ENCODE data around the gene ZMPSTE24.
A peak's percentile ranks its signal among the peaks of the same experiment; 100 is the strongest.
"Not testable (repeated sequence)": the region's sequence is repeated elsewhere in the genome, so short reads cannot be mapped to it uniquely, and the experiment has no call there.

Gene ZMPSTE24

DNA sequence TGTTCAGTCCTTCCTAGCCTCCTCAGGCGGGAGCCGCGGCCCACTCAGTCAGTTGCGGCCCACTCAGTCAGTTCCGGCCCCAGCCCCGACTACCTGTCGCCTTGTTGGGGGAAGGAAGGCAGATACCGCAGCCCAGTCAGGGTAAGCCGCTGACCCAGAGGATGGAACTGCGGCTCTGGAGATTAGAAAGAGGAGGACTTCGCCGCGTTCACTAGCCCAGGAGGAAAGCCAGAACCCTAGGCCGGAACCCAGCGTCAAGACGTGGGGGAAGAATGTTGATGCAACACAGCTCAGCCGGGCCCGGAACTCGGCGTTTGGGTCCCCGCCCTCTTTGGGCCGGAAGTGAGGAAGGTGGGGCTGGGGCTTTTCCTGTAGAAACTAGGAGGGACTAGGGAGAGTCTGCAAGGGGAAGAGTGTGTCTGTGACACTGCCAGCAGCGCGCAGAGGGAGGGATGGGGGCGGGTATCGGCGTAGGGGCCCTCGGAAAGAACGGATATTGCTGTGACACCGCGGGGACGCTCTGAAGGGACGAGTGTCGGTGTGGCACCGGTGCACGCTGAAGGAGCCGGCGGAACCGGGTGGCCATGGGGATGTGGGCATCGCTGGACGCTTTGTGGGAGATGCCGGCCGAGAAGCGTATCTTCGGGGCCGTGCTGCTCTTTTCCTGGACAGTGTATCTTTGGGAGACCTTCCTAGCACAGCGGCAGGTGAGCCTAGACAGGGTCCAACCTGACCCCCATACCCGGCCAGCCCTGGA, at the start of gene ZMPSTE24:
Gene ZMPSTE24, plus strand, starts transcription at position 549 of the 757 bp plus-strand sequence. Its CDS starts 36 bp downstream, at position 585.
- peak; percentile 91 for DNase-seq (ENCODE audit: low spot score)

- DNase-seq (ENCODE audit: low spot score), result no peak
Observed at GRCh38 chr1:40210511-40211204, 47.4 kb upstream of the ZMPSTE24 start.

GRCh38 chr1:40218333-40218732, 39.7 kb upstream of the ZMPSTE24 start:
- no peak for DNase-seq (ENCODE audit: low spot score)

GRCh38 chr1:40221471-40221905, 36.5 kb upstream of the ZMPSTE24 start:
- not testable (repeated sequence) for DNase-seq (ENCODE audit: low spot score)

- no peak for DNase-seq (ENCODE audit: low spot score)
Observed at GRCh38 chr1:40221977-40222772, 35.9 kb upstream of the ZMPSTE24 start.

- no peak for DNase-seq (ENCODE audit: low spot score)
Observed at GRCh38 chr1:40224040-40224439, 34.0 kb upstream of the ZMPSTE24 start.

DNA sequence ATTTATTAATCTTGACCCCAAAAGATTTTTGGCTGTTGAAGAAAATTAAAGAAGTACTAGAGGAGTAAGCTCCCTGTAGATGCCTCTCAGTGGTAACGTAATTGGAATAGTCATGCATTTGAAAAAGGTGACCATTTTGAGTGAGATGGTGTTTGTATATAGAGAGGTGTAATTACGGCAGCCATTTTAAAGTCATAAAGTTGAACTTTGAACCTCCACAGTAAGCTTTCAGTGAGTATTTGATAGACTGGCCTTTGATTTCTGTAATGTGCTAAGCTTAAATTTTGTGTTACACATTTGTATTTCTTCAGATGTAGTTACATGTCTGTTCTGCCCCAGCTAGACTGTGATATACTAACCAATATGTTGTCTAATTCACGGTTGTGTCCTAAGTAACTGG, 31.8 kb upstream of the ZMPSTE24 start:
- DNase-seq (ENCODE audit: low spot score), result no peak

GRCh38 chr1:40232444-40232843, 25.6 kb upstream of the ZMPSTE24 start:
- peak; percentile 25 for DNase-seq (ENCODE audit: low spot score)

- DNase-seq (ENCODE audit: low spot score), result no peak
Observed at GRCh38 chr1:40239626-40240025, 18.4 kb upstream of the ZMPSTE24 start.

DNA sequence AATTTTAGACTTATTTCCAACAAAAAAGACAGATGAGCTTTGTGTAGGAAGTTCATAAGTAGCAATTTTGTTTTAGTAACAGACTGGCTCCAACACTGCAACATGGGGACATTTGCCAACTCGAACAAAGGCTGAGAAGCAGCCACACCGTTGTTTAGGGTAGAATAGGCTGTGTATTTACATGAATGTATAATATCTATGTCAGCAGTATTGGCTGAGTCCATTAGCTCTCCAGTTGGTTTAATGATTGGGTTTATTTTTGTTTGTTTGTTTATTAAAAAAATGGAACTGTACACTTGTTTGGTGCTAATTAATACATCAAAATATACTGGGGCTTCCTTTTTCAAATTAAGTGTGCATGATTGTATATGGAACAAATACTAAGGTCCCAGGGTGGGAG, 17.6 kb upstream of the ZMPSTE24 start:
- DNase-seq (ENCODE audit: low spot score), result no peak

DNA sequence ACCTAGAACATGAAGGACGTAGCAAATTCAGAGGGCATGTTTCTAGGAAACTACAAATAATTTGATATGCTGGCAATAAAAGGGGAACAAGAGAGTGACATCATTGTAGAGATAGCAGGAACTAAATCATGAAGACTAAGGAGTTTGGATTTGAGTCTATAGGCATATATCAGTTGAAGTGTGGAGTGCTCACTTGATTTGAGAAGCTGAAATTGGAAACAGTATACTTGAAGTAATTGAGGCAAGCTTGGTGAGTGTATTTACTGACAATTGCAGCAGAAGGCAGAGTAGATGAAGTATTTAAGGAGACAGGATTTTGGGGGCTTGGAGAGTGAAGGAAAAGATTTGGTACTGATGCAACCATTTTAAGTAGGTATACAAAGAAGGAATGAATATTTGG, 16.7 kb upstream of the ZMPSTE24 start:
- no peak for DNase-seq (ENCODE audit: low spot score)

DNA sequence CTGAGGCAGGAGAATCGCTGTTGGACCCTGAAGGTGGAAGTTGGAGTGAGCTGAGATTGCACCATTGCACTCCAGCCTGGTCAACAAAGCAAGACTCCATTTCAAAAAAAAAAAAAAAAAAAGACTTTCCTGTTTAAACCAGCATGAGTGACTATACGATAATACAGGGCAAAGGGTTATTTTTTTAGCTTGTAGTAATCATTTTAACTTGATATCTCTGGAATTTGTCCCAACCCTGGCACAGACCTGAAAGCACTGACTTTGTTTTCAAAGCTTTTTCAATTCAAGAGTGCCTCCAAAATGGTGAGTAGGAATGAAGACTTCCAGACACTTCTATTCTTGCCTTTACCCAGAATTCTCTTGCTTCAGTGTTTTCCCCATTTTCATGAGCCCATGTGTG, 14.7 kb upstream of the ZMPSTE24 start:
- no peak for DNase-seq (ENCODE audit: low spot score)

DNA sequence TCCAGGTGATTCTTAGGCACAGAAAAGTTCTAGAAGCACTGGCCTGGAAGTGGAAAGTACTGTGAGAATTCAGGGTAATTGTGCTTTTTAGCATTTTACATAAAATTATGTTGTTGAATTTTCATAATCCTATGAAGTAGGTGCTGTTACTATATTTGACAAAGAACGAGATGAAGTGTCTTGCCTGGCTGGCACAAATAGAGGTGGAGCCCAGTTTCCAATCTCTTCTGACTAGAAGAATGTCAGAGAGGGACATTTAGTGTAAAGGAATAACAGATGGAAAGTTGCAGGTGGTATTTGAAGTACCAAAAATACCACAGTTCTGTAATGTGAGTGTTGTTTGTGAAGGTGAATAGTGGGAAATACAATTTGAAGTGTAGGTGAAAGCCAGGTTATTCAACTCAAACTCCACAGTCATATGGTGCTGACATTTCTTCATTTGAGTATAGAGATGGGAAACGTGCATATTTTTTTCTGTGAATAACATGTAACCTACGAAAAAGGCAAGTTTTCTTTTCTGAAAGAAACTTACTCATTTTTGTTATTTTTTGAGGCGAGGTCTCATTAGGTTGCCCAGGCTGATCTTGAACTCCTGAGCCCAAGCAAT, 13.8 kb upstream of the ZMPSTE24 start:
- DNase-seq (ENCODE audit: low spot score), result no peak

GRCh38 chr1:40245686-40246085, 12.3 kb upstream of the ZMPSTE24 start:
- DNase-seq (ENCODE audit: low spot score), result no peak

DNA sequence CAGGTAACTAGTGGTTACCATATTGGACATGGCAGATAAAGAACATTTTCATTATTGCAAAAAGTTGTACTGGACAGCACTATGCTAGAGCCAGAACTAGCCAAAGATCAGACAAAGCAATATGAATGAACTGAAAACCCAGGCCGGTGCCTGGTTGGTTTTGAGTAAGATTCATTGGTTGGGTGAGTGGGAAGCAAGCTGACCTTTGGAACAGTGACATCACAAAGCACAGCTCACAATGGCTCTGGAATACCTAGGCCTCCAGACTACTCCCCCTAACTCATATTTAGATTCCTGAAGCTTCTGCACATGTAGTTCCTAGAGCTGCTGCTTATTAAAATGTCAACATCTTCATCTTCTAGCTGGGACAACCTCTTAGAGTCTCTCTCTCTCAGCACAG, 10.4 kb upstream of the ZMPSTE24 start, which contains the start of gene TMCO2:
Gene TMCO2, plus strand, starts transcription at position 283 of the 400 bp plus-strand sequence. Its CDS starts 57 bp downstream, at position 340.
- DNase-seq (ENCODE audit: low spot score), result no peak

DNA sequence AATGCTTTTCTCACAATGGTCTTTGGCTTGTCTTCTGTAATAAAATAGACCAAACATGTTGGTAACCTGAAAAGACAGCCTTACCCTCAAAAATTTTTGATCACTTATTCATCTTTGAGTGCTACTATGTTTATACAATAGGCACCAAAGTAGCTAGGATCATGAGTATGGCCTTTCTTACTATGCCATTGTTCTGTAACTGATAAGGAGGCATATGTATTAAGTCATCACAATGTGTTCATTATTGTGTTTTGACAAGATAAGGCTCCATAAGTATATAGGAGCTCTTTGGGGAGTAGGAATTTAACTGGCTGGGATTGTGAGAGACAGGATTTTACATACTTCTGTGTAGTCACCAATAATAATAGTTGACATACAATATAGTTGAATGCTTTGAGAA, 9.6 kb upstream of the ZMPSTE24 start:
- DNase-seq (ENCODE audit: low spot score), result no peak

- DNase-seq (ENCODE audit: low spot score), result no peak
Observed at GRCh38 chr1:40251456-40251855, 6.6 kb upstream of the ZMPSTE24 start.

DNA sequence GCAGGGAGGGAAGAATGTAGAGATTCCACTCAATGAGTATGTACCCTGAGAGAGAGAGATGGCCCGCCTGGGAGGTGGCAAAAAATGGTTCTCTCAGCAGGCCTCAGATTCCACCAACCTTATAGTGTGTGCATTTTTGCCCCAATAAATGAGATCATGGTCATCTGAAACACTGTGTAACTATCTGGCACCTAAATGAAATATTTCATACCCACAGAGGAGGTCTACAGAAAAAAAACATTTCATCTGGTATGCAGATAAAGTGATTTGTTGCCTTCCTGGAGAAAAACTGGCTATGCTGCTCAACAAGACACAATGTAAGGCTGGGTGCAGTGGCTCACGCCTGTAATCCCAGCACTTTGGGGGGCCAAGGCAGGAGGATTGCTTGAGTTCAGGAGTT, 5.4 kb upstream of the ZMPSTE24 start:
- no peak for DNase-seq (ENCODE audit: low spot score)

DNA sequence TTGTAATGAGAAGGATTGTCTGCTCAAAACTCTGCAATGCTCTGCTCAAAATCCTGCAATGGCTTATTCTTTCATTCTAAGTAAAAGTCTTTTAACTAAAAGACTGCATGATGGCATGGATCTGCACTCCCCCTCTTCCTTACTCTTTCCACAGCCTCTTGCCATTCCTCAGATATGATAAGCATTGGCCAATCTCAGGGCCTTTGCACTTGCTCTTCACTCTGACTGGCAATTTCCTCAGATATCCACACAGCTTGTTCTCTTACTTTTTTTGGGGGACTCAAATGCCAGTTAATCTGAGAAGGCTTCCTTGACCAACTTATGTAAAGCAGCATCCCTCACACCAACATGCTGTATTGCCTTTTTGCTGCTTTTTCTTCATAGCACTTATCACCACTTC, 2.8 kb upstream of the ZMPSTE24 start:
- no peak for DNase-seq (ENCODE audit: low spot score)

GRCh38 chr1:40256401-40257084, 1.5 kb upstream of the ZMPSTE24 start:
- no peak for DNase-seq (ENCODE audit: low spot score)

- peak; percentile 6 for DNase-seq (ENCODE audit: low spot score)
Observed at GRCh38 chr1:40257313-40257687, 736 bp upstream of the ZMPSTE24 start.

DNA sequence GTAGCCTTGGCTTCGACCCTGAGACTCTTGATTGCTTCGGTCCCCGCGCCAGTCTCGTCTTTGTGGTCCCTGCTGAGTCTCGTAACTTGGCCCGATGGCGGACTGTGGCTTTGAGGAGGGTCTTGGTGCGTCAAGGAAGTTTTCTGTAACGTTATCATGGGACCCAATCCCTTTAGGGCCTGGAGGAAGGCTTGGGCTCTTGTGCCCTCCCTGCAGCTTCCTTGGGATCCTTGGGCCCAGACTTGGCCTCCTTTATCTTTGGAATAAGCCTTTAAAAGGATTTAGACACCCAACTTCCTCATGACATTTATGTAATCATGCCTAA, 371 bp downstream of the ZMPSTE24 start:
- DNase-seq (ENCODE audit: low spot score), result peak; percentile 6
